SW 1271 (cell line): ENCODE measurements around the gene COX7A2.

ENCODE experiments used
- DNase-seq, 2 experiments: peaks; one replicate each; lab custom pipeline; 2025; lab: John Stamatoyannopoulos, UW

The COX7A2 gene

GRCh38 chr6:75268121-75268987, 24.8 kb upstream of the COX7A2 start:
- DNase-seq = peak in 1 of 2 experiments; percentile 19

GRCh38 chr6:75267461-75267860, 23.9 kb upstream of the COX7A2 start:
- DNase-seq = no peak

- peak in 1 of 2 experiments; percentile 35 for DNase-seq
These were observed 23.2 kb upstream of the COX7A2 start for GRCh38 chr6:75266716-75267291.

GRCh38 chr6:75263401-75263750, 19.8 kb upstream of the COX7A2 start:
- DNase-seq = no peak

GRCh38 chr6:75262716-75263400, 19.3 kb upstream of the COX7A2 start:
- DNase-seq = no peak

GRCh38 chr6:75261299-75261698, 17.7 kb upstream of the COX7A2 start:
- no peak for DNase-seq

- no peak for DNase-seq
These were observed 13.9 kb upstream of the COX7A2 start for GRCh38 chr6:75257343-75258087.

- no peak for DNase-seq
These were observed 7.0 kb upstream of the COX7A2 start for GRCh38 chr6:75250552-75250951.

GRCh38 chr6:75249837-75250236, 6.2 kb upstream of the COX7A2 start:
- DNase-seq = no peak

GRCh38 chr6:75246386-75246785, 2.8 kb upstream of the COX7A2 start:
- no peak for DNase-seq

GRCh38 chr6:75244063-75244584, 523 bp upstream of the COX7A2 start:
- DNase-seq = no peak

- no peak for DNase-seq
These were observed 7.0 kb downstream of the COX7A2 start for GRCh38 chr6:75236630-75237029.

GRCh38 chr6:75235271-75235670, 8.3 kb downstream of the COX7A2 start:
- DNase-seq = no peak

GRCh38 chr6:75234126-75234865, 9.3 kb downstream of the COX7A2 start:
- DNase-seq = no peak

- no peak for DNase-seq
These were observed 10.4 kb downstream of the COX7A2 start for GRCh38 chr6:75233092-75233615.

GRCh38 chr6:75230484-75231325, 12.9 kb downstream of the COX7A2 start:
- DNase-seq = peak in 1 of 2 experiments; percentile 60

GRCh38 chr6:75224303-75224926, 19.2 kb downstream of the COX7A2 start:
- no peak for DNase-seq

- DNase-seq = no peak
These were observed 20.2 kb downstream of the COX7A2 start for GRCh38 chr6:75223428-75223827.

- DNase-seq = no peak
These were observed 21.3 kb downstream of the COX7A2 start for GRCh38 chr6:75222261-75222660.

GRCh38 chr6:75221116-75221515, 22.5 kb downstream of the COX7A2 start:
- no peak for DNase-seq
